ENCODE results near the gene GGTLC1.

Gene GGTLC1

DNA sequence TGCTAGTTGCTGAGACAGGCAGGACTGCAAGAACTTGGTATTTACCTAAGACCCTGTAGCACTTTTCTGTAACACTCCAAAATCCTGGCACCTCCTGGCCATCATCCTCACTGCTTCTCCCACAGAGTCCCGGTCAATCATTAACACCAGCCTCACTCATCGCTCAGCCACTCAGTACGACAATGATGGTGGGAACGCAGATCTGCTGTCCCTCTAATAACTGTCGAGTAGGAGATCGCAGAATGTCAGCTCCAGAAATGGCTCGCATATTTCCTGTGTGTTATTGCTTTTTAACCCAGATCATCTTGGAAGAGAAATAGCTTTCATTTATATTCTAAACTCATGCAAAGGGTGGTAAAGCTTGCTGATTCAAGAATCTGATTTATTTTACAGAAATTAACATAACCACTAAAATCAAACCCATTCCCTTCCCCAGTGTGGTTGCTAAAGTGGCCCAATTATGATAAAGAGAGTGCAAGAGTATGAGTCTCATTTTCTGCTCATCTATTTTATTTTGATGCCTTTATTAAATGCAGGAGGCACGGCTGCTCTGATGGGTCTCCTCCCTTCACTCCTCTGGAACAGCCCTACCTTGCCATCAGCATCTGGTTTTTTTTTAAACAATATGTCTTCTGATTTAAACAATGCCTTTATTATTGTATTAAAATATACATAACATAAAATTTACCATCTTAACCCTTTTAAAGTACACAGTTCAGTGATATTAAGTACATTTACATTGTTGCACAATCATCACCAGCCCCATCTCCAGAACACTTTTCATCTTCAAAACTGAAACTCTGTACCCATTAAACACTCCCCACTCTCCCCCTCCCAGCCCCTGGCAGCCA is 28.3 kb upstream of the GGTLC1 start:
- TF ChIP-seq EZH2 (IDR thresholded peaks at IDR 0.05; ENCODE audit: borderline replicate concordance, low read length): no peak
- TF ChIP-seq, protein P1, sequence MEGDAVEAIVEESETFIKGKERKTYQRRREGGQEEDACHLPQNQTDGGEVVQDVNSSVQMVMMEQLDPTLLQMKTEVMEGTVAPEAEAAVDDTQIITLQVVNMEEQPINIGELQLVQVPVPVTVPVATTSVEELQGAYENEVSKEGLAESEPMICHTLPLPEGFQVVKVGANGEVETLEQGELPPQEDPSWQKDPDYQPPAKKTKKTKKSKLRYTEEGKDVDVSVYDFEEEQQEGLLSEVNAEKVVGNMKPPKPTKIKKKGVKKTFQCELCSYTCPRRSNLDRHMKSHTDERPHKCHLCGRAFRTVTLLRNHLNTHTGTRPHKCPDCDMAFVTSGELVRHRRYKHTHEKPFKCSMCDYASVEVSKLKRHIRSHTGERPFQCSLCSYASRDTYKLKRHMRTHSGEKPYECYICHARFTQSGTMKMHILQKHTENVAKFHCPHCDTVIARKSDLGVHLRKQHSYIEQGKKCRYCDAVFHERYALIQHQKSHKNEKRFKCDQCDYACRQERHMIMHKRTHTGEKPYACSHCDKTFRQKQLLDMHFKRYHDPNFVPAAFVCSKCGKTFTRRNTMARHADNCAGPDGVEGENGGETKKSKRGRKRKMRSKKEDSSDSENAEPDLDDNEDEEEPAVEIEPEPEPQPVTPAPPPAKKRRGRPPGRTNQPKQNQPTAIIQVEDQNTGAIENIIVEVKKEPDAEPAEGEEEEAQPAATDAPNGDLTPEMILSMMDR (IDR thresholded peaks at IDR 0.05; ENCODE audit: low read length): no peak
- no peak overlapping the region for H3K4me3 ChIP-seq (ENCODE audit: low read depth, low read length, poor library complexity, severe bottlenecking)
- H3K36me3 ChIP-seq (ENCODE audit: insufficient read depth, low read length): no peaks in the 10 kb centered on the region
- H2AFZ ChIP-seq (ENCODE audit: low read length): no peak overlapping the region
- no peaks in the 10 kb centered on the region for H3K9me2 ChIP-seq (ENCODE audit: low read depth, low read length)
- no peak overlapping the region for H3K27ac ChIP-seq (ENCODE audit: low read depth, low read length, poor library complexity, severe bottlenecking)
- H3F3A ChIP-seq (ENCODE audit: insufficient read depth, low read length): no peaks in the 10 kb centered on the region
- H3K27me3 ChIP-seq (ENCODE audit: insufficient read depth, low read length): no peaks in the 10 kb centered on the region
- no peaks in the 10 kb centered on the region for H3K9me3 ChIP-seq (ENCODE audit: low read length)
- H3K4me2 ChIP-seq (ENCODE audit: low read length): no peak overlapping the region
- no peaks in the 10 kb centered on the region for H3K4me1 ChIP-seq (ENCODE audit: insufficient read depth, low read length, severe bottlenecking)
- no peaks in the 10 kb centered on the region for H4K20me1 ChIP-seq (ENCODE audit: insufficient read depth, low read length)
- no peak overlapping the region for H3K9ac ChIP-seq (ENCODE audit: low read length)
- no peaks in the 10 kb centered on the region for H3K79me2 ChIP-seq (ENCODE audit: insufficient read depth, low read length)

DNA sequence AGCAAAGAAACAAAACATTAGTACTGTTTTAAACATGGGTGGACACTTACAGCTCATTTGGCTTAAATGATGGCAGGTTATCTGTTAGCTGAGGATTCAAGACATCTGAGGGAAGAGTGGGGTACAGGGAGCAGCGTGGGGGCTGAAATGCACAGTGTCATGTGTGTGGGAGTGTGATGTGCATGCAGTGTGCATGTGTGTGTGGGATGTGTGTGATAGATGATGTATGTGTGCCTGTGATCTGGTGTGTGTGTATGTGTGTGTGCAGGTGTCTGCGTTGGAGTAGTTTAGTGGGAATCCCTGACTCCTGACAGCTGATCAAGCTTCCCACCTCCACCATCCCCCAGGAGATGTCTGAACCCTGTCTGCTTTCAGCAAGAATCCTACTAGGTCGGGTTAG is 25.4 kb upstream of the GGTLC1 start:
- Histone ChIP-seq H3K9ac (ENCODE audit: low read length) (no peak overlapping the region), H3K4me2 (ENCODE audit: low read length) (no peak overlapping the region), H2AFZ (ENCODE audit: low read length) (no peak overlapping the region), H3F3A (ENCODE audit: insufficient read depth, low read length) (no peaks in the 10 kb centered on the region), H3K9me3 (ENCODE audit: low read length) (no peaks in the 10 kb centered on the region), H4K20me1 (ENCODE audit: insufficient read depth, low read length) (no peaks in the 10 kb centered on the region), H3K4me1 (ENCODE audit: insufficient read depth, low read length, severe bottlenecking) (no peaks in the 10 kb centered on the region), H3K36me3 (ENCODE audit: insufficient read depth, low read length) (no peaks in the 10 kb centered on the region), H3K4me3 (ENCODE audit: low read depth, low read length, poor library complexity, severe bottlenecking) (no peak overlapping the region), H3K9me2 (ENCODE audit: low read depth, low read length) (no peaks in the 10 kb centered on the region), H3K27ac (ENCODE audit: low read depth, low read length, poor library complexity, severe bottlenecking) (no peak overlapping the region), H3K79me2 (ENCODE audit: insufficient read depth, low read length) (no peaks in the 10 kb centered on the region), H3K27me3 (ENCODE audit: insufficient read depth, low read length) (no peaks in the 10 kb centered on the region)
- TF ChIP-seq EZH2 (IDR thresholded peaks at IDR 0.05; ENCODE audit: borderline replicate concordance, low read length): no peak
- TF ChIP-seq, protein P1 (IDR thresholded peaks at IDR 0.05; ENCODE audit: low read length): no peak

DNA sequence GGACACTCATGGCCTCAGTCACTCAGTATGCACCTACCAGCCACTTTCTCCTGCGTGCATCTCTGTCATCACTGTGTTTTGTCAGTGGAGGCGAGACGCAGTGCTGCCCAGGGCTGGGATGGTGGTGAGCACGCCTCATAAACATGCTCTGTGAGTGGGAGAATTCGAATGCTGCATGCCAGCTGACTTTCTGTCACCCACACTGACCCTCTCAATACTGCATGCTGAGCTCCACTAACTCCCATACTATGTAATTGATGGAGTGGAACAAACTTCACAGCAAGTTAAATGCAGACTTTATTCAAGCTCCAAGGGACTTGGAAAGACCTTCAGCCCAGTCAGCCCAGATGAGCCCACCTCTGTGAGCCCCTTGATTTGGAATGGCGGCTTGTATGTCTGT is 22.7 kb upstream of the GGTLC1 start:
- H2AFZ ChIP-seq (ENCODE audit: low read length): no peak overlapping the region
- no peak overlapping the region for H3K4me3 ChIP-seq (ENCODE audit: low read depth, low read length, poor library complexity, severe bottlenecking)
- H4K20me1 ChIP-seq (ENCODE audit: insufficient read depth, low read length): no peaks in the 10 kb centered on the region
- no peaks in the 10 kb centered on the region for H3K4me1 ChIP-seq (ENCODE audit: insufficient read depth, low read length, severe bottlenecking)
- TF ChIP-seq, protein P1 (IDR thresholded peaks at IDR 0.05; ENCODE audit: low read length): no peak
- no peak for TF ChIP-seq EZH2 (IDR thresholded peaks at IDR 0.05; ENCODE audit: borderline replicate concordance, low read length)
- no peaks in the 10 kb centered on the region for H3K9me2 ChIP-seq (ENCODE audit: low read depth, low read length)
- no peak overlapping the region for H3K9ac ChIP-seq (ENCODE audit: low read length)
- no peak overlapping the region for H3K4me2 ChIP-seq (ENCODE audit: low read length)
- H3K79me2 ChIP-seq (ENCODE audit: insufficient read depth, low read length): no peaks in the 10 kb centered on the region
- H3K9me3 ChIP-seq (ENCODE audit: low read length): no peaks in the 10 kb centered on the region
- no peaks in the 10 kb centered on the region for H3F3A ChIP-seq (ENCODE audit: insufficient read depth, low read length)
- no peak overlapping the region for H3K27ac ChIP-seq (ENCODE audit: low read depth, low read length, poor library complexity, severe bottlenecking)
- no peaks in the 10 kb centered on the region for H3K36me3 ChIP-seq (ENCODE audit: insufficient read depth, low read length)
- no peaks in the 10 kb centered on the region for H3K27me3 ChIP-seq (ENCODE audit: insufficient read depth, low read length)

Measured in OCI-LY1 (cell line).